Measurements from ENCODE around the gene SLAMF1.
"Not testable (repeated sequence)": the region's sequence is repeated elsewhere in the genome, so short reads cannot be mapped to it uniquely, and the experiment has no call there.

SLAMF1 gene

GRCh38 chr1:160567341-160567740 lies 79.5 kb downstream of the SLAMF1 start:
- Histone ChIP-seq H3K79me2 (ENCODE audit: insufficient read depth, low read depth) (no peaks in the 10 kb centered on the region), H2AFZ (ENCODE audit: low read depth) (no peak overlapping the region), H3K27ac (no peak overlapping the region), H3K4me2 (no peak overlapping the region), H3K9ac (no peak overlapping the region), H3K4me1 (ENCODE audit: low read depth, poor library complexity, severe bottlenecking) (no peaks in the 10 kb centered on the region), H3K36me3 (ENCODE audit: insufficient read depth) (no peaks in the 10 kb centered on the region), H3K4me3 (IDR thresholded peaks at IDR 0.05; ENCODE audit: insufficient read depth, low read depth, low read length) (no peak overlapping the region), H4K20me1 (ENCODE audit: insufficient read depth) (no peaks in the 10 kb centered on the region), H3K27me3 (ENCODE audit: insufficient read depth, low read depth) (no peaks in the 10 kb centered on the region)
- no peak for TF ChIP-seq CTCF (conservative IDR thresholded peaks at IDR 0.05; ENCODE audit: low read depth, low read length)

GRCh38 chr1:160565564-160565963 lies 81.3 kb downstream of the SLAMF1 start:
- Histone ChIP-seq H3K36me3 (ENCODE audit: insufficient read depth) (no peaks in the 10 kb centered on the region), H3K4me1 (ENCODE audit: low read depth, poor library complexity, severe bottlenecking) (no peaks in the 10 kb centered on the region), H4K20me1 (ENCODE audit: insufficient read depth) (no peaks in the 10 kb centered on the region), H3K9ac (no peak overlapping the region), H3K27me3 (ENCODE audit: insufficient read depth, low read depth) (no peaks in the 10 kb centered on the region), H3K4me2 (no peak overlapping the region), H2AFZ (ENCODE audit: low read depth) (no peak overlapping the region), H3K79me2 (ENCODE audit: insufficient read depth, low read depth) (no peaks in the 10 kb centered on the region), H3K27ac (no peak overlapping the region), H3K4me3 (IDR thresholded peaks at IDR 0.05; ENCODE audit: insufficient read depth, low read depth, low read length) (no peak overlapping the region)
- no peak for TF ChIP-seq CTCF (conservative IDR thresholded peaks at IDR 0.05; ENCODE audit: low read depth, low read length)

GRCh38 chr1:160563230-160563629 lies 83.6 kb downstream of the SLAMF1 start:
- H3K36me3 ChIP-seq (ENCODE audit: insufficient read depth); H3K4me3 ChIP-seq (IDR thresholded peaks at IDR 0.05; ENCODE audit: insufficient read depth, low read depth, low read length); H3K4me1 ChIP-seq (ENCODE audit: low read depth, poor library complexity, severe bottlenecking): not testable (repeated sequence)

GRCh38 chr1:160562745-160563144 lies 84.1 kb downstream of the SLAMF1 start:
- not testable (repeated sequence) for H2AFZ ChIP-seq (ENCODE audit: low read depth); H3K79me2 ChIP-seq (ENCODE audit: insufficient read depth, low read depth); H3K9ac ChIP-seq

More at GRCh38 chr1:160563230-160563629, 83.6 kb downstream of the SLAMF1 start:
- H2AFZ ChIP-seq (ENCODE audit: low read depth); H3K9ac ChIP-seq; H3K4me2 ChIP-seq; H4K20me1 ChIP-seq (ENCODE audit: insufficient read depth); H3K27ac ChIP-seq; H3K27me3 ChIP-seq (ENCODE audit: insufficient read depth, low read depth); H3K79me2 ChIP-seq (ENCODE audit: insufficient read depth, low read depth): not testable (repeated sequence)

GRCh38 chr1:160560806-160561205 lies 86.0 kb downstream of the SLAMF1 start:
- Histone ChIP-seq H3K27ac (no peak overlapping the region), H3K36me3 (ENCODE audit: insufficient read depth) (no peaks in the 10 kb centered on the region), H3K9ac (no peak overlapping the region), H2AFZ (ENCODE audit: low read depth) (no peak overlapping the region), H4K20me1 (ENCODE audit: insufficient read depth) (no peaks in the 10 kb centered on the region), H3K4me1 (ENCODE audit: low read depth, poor library complexity, severe bottlenecking) (no peaks in the 10 kb centered on the region), H3K79me2 (ENCODE audit: insufficient read depth, low read depth) (no peaks in the 10 kb centered on the region), H3K27me3 (ENCODE audit: insufficient read depth, low read depth) (no peaks in the 10 kb centered on the region), H3K4me3 (IDR thresholded peaks at IDR 0.05; ENCODE audit: insufficient read depth, low read depth, low read length) (no peak overlapping the region), H3K4me2 (no peak overlapping the region)
- no peak for TF ChIP-seq CTCF (conservative IDR thresholded peaks at IDR 0.05; ENCODE audit: low read depth, low read length)

More at GRCh38 chr1:160562745-160563144, 84.1 kb downstream of the SLAMF1 start:
- not testable (repeated sequence) for H4K20me1 ChIP-seq (ENCODE audit: insufficient read depth); H3K4me2 ChIP-seq; H3K36me3 ChIP-seq (ENCODE audit: insufficient read depth); H3K4me1 ChIP-seq (ENCODE audit: low read depth, poor library complexity, severe bottlenecking); H3K4me3 ChIP-seq (IDR thresholded peaks at IDR 0.05; ENCODE audit: insufficient read depth, low read depth, low read length); H3K27me3 ChIP-seq (ENCODE audit: insufficient read depth, low read depth); H3K27ac ChIP-seq

All from KMS-11 (cell line).